GM19035 (cell line): Measurements from ENCODE around the gene ELP5.

Experiments
- ATAC-seq: cut with Tn5 transposase; IDR thresholded peaks from one replicate; pipeline ENCODE4 v1.9.1; 2021; ENCODE audit not compliant: unreplicated experiment

The ELP5 gene

DNA sequence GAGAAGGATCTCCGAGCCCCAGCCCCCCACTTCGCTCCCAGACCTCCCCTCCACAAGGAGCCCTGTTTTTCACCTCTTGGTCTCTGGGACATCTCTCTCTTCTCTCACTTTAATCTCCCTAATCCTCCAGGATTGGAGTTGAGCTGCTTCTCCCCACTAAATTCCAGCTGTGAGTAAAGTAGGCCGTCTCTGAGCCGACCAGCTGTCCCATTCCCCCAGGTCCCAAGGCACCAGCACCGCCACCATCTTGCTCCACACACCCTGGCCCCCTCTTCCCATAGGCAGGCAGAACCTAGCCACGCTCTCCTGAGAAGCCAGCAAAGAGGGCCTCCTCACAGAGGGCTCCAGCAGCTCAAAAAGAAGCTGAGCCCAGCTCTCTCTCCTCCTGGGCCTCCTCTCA is 33.3 kb upstream of the ELP5 start:
- no peak for ATAC-seq

DNA sequence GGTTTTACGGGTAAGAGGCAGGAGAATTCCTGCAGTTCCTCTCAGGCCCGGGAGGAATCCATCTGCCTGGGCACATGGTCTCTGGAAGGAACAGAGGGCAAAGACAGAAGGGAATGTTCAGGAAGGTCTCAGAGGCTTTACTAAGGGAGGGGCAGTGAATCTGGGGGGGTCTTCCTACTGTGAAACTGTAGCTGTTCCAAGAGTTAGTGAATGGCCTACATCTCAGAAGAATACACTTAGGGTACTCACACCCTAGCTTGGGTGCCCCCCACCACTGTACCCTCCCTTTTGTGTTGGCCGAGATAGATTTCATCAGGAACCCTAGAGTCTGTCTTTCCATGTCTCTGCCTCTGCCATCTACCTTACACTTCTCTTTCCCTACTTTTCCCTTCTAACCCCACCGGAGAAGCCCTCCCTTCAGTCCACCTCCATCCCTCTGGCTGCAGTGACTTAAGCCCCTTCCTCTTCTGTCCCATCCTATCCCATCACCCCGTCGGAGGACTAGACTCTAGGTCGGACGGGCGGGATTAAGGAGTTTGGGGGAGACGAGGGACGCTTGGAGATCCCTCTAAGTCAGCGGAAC is 32.7 kb upstream of the ELP5 start:
- no peak for ATAC-seq

DNA sequence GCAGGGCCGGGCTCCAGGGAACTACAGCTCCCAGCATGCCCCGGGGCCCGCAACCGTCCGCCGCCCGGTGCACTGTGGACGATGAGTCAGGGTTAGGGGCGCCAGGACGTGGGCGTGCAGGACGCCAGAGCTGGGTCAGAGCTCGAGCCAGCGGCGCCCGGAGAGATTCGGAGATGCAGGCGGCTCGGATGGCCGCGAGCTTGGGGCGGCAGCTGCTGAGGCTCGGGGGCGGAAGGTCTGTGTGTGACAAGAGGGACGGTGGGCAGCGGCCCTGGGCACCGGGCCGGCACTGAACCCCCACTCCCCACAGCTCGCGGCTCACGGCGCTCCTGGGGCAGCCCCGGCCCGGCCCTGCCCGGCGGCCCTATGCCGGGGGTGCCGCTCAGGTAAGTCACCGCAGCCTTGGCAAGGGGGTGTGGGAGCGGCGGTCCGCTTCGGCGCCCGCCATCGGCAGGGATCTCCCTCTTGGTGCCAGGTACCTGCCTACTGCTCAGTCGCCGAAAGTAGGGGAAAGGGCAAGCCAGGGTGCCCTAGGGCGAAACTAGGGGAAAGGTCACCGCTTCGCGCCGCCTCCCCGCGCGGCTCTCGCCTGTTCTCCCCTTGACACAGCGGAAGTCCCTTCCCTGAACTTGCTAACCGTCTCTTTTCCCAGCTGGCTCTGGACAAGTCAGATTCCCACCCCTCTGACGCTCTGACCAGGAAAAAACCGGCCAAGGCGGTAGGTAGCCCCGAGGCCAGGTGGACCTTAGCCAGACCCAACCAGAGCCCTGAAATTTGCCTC is 32.0 kb upstream of the ELP5 start, which contains the start of the genes ACADVL and DLG4:
ACADVL (plus strand) TSS at position 127 of the 781 bp plus-strand sequence; CDS start at position 174, 47 bp downstream.
DLG4 (minus strand) TSS at position 25 of the 781 bp plus-strand sequence.
- ATAC-seq = peak; percentile 44

DNA sequence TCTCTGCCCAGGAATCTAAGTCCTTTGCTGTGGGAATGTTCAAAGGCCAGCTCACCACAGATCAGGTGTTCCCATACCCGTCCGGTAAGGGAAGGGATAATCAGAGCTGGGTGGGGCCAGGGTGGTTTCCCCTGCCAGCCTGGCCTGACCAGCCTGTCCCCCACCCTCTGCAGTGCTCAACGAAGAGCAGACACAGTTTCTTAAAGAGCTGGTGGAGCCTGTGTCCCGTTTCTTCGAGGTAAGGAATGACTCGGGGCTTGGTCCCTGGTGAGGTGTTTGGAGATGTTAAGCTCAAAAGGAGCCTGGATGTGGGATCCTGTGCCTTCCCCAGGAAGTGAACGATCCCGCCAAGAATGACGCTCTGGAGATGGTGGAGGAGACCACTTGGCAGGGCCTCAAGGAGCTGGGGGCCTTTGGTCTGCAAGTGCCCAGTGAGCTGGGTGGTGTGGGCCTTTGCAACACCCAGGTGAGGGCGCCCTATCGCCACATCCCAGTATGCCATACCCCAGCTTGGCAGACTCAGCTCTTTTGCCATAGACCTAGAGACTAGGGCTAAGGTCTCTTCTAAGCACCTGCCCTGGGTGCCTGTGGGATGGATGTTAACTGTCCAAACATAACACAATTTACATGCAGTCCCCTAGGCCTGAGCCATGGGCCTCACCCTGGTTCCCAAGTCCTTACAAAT is 31.3 kb upstream of the ELP5 start:
- ATAC-seq = no peak

DNA sequence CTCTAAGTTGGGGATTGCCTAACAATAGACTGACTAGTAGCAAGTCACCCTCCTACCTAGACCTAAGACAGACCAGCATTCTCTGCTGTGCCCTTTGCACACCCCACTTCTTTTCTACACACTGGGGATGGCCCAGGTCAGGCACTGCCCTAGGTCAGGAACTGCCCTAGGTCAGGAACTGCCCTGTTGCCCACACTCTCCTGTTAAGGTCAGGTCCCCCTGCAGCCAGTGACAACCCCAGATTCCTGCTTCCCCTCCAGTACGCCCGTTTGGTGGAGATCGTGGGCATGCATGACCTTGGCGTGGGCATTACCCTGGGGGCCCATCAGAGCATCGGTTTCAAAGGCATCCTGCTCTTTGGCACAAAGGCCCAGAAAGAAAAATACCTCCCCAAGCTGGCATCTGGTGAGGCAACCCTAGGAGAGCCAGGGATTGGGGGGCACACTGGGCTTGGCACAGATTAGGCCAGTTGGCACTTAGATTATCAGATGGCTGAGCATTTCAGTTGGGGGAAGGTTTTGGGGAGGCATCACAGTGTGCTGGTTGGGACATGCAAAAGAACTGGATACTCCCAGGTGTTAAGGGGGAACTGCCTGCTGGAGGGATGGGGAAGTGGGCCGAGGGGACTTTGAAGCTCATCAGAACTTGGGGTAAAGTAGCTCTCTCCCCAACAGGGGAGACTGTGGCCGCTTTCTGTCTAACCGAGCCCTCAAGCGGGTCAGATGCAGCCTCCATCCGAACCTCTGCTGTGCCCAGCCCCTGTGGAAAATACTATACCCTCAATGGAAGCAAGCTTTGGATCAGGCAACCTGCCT is 30.5 kb upstream of the ELP5 start:
- ATAC-seq = no peak

DNA sequence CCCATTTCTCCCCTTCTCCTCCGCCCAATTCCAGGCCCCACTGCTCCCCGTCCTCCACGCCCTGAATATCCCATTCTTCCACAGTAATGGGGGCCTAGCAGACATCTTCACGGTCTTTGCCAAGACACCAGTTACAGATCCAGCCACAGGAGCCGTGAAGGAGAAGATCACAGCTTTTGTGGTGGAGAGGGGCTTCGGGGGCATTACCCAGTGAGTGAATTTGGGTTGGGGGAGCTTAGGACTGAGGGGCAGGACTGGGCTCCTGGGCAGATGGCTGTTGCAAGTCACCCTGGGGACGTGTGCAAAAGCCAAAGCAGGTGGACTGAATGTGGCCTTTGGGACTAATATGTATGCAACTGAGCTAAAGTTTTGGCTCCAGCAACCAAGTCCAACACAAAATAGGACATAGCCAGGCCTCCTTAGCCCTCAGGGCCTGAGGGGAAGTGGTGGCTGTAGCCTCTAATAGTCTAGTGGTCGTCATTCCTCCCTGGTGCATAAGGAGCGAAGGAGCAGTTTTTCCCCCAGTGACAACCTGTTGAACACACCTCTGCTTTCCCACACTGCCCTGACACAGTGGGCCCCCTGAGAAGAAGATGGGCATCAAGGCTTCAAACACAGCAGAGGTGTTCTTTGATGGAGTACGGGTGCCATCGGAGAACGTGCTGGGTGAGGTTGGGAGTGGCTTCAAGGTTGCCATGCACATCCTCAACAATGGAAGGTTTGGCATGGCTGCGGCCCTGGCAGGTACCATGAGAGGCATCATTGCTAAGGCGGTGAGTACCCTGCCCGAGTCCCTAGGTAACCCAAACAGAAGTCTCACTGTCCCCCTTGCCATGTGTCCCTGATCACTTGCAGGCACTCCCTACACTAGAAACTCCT is 29.7 kb upstream of the ELP5 start:
- ATAC-seq = no peak

DNA sequence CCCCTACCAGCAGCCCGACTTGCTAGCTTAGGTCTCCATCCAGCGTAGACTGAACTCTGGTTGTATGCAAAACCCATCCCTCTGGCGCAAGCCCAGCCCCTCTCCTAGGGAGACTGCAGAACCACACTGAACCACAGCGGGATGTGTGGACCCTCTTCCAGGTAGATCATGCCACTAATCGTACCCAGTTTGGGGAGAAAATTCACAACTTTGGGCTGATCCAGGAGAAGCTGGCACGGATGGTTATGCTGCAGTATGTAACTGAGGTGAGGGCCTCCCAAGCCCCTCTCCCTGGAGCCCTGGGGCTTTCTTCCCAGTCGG is 29.1 kb upstream of the ELP5 start:
- ATAC-seq = no peak

DNA sequence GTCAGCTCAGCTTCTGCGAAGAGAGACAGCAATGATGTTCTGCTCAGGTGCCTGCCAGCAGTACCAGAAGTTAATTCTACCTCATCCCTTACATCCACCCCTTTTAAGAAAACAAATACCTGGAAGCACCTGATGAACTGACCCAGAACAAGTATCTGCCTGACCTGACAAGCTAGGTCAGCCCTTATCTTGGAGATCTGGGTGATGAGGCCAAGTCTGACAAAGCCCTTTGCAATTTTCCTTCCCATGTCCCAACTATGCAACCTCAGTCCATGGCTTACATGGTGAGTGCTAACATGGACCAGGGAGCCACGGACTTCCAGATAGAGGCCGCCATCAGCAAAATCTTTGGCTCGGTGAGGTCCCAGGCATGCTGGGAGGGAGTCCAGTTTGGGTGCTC is 28.6 kb upstream of the ELP5 start:
- ATAC-seq = no peak

DNA sequence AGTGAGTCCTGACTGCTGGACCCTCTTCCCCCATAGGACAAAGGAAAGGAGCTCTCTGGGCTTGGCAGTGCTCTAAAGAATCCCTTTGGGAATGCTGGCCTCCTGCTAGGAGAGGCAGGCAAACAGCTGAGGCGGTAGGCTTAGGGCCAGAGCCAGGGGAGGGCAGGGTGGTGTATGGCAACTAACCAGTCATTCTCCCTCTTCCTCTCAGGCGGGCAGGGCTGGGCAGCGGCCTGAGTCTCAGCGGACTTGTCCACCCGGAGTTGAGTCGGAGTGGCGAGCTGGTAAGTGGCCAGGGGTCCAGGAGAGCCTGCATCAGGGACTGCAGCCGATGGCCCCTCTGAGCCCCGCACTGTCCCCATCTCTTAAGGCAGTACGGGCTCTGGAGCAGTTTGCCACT is 27.9 kb upstream of the ELP5 start:
- ATAC-seq = no peak

DNA sequence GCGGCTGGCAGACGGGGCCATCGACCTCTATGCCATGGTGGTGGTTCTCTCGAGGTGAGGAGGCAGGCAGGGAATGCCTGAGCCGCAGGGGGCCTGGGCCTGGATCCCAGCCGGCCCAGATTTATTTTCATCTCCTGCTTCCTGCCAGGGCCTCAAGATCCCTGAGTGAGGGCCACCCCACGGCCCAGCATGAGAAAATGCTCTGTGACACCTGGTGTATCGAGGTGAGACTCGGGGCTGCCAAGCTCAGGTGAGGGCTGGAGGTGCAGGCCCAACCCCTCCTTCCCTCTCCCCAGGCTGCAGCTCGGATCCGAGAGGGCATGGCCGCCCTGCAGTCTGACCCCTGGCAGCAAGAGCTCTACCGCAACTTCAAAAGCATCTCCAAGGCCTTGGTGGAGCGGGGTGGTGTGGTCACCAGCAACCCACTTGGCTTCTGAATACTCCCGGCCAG is 27.3 kb upstream of the ELP5 start:
- no peak for ATAC-seq

DNA sequence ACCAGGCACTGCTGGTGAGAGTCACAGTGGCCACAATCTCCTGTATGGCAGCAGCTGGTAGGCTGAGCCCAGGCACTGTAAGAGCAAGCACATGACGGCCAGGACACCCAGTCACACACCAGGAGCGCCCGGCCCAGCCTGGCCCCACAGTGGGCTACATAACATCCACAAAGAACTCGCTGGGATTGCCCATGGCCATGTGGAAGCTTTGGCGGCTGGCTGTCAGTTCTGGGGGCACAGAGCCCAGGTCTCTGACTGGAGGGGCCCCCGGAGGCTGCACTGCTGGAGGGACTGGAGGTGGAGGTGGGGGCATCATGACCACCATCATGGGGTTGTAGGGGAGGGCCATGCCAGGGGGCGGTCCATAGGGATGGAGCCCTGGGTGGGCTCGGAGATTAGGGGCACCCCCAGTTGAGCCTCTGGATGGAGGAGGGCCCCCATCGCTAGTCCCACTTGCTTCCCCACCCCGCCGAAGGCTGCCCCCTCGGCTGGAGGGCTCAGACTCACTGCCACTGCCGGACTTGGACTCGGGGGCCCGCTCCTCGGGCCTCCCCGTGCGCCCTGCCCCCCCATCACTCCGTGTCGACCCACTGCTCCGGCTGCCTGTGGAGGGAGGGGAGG is 26.2 kb upstream of the ELP5 start:
- no peak for ATAC-seq

DNA sequence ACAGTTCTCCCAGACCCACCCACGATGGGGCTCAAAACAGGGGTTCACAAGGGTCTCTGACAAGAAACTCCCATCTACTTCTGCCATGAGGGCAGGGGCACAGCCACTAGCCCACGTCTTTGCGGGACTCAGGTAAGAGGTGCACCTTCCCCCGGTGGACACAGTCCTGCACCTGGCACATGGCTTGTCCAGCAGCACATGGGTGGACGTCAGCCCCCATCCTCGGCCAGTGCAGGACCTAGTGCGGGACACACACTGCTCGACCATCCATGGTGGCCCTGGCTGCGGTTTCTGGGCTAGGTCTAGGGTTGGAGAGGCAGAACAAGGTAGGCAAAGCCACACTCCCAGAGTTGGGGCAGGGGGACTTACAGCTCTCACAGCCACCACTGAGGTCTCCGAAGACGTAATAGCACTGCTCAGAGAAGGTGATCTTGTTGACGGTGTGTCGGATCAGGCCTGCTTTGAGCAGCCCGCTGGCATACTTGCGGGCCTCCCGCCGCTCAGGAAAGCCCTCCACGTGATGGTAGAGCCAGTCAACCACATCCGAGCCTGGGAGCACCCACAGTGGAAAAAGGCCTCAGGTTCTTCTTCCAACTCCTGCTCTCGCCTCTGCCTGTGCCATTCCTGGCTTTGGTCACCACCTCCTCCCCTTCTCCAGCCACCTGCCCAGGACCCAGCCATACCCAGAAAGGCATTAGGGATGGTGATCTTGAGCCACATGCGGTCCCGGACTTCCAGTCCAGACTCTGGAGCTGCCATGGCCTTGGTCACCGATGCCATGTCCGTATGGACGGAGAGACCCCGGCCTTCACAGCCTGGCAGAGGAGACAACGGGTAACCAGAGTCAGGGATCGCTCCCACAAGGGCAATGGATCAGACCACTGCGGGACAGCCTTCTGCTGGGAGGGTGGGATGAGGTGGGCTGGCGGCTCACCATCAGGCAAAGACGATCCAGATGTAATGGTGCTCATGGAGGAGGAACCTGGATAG is 25.0 kb upstream of the ELP5 start:
- ATAC-seq = no peak

DNA sequence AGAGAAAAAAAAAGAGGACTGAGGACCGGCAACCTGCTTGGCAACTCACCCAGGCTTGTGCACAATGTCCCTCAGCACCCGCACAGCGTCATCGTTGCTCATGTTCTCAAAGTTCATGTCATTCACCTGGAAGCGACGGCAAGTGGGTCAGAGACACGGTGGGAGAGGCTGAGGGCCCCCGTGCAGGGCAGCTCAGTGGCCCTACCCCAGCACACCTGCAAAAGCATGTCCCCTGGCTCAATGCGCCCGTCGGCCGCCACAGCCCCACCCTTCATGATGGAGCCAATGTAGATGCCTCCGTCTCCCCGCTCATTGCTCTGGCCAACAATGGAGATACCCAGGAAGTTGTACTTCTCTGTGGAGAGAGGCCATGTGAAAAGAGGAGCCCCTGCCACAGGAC is 23.1 kb upstream of the ELP5 start:
- no peak for ATAC-seq

DNA sequence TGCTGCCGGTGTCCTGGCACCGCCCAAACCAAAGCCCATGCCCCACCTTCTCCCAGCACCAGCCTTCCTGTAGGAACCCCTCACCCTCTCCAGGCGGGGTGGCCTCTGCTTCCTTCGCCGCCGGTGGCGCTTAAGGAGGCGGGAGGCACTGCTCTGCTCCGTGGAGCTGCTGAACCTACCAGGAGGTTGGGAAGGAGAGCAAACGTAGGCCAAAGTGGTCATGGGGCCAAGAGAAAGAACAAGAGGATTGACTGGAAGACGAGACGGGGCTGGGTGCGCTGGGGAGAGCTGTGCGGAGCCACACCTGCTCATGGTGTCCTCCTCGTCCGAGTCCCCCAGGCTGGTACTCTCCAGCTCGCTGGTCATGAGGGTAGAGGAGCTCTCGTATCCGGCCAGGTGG is 22.5 kb upstream of the ELP5 start:
- no peak for ATAC-seq

DNA sequence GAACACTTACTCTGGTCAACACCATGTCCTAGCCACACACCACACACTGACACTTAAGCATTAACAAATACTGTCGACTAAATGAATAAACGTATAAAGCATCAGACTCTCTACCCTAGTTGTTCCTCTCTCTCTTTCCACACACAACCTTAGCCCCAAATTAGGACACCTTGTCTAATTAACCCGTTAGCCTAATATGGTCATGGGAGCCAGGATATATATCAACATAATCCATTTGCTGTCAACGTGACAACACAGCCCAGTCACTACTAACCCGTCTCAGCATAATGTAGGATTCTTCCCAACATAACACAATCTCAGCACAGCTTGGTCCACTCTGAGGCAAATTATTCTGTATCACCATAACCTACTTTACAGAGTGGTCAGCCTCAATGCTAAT is 19.9 kb upstream of the ELP5 start:
- ATAC-seq = no peak

DNA sequence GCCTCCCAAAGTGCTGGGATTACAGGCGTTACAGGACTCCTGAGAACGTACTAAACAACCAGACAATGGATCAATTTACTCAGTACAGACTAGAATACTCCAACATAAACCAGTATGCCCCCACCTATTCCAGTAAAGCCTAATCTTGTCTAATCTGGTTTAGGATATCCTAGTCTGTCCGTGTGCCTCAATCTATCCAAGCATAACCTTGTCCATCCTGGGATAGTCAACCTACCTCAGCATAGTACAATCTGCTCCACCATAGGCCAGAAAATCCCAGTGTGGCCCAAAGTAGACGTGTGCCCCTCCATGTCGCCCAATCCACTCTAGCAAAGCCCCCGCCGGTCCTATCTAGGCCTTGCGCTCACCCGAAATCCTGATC is 18.3 kb upstream of the ELP5 start:
- ATAC-seq = no peak

DNA sequence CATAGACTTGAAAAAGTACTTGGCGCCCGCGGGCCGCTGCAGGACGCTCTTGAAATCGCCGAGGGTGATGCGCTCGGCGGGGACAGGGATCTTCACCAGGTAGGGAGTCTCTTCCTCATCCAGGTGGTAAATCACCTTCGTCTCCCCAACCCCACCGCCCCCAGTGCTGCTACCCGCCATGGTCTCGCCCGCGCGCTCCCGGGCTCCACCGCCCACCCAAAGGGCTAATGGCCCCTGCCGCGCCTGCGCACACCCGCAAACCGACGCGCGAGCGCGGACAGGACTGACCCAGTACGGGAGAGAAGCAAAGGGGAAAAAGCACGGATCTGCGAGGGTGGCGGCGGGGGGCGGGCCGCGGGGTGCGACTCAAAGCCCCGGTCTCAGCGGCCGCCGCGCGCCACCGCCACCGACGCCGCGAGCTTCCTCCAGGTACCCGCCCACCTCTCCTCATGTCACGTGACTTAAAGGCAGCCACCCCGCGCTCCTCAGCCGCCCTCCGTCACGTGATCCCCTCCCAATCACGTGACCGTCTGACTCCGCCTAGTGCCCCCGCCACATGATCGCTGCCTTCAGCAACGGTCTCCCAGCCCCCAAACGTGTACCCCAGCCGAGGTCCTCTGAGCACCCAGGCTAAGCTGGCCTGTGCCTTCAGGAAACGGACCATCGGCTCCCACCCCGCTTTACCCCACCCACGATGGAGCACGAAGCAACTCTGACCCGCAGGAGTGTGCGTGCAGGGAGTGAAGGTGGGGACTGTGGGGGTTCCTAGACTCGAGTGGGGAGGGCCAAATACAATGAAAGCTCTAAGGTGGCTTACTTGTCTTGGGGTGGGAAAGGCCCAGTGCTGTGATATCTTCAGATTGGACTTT is 17.7 kb upstream of the ELP5 start, which contains the start of gene DVL2:
DVL2 (minus strand) TSS at position 435 of the 869 bp plus-strand sequence; CDS start at position 180, 255 bp downstream.
- ATAC-seq = peak; percentile 55
